ENCODE data around the gene TTC16.

Gene TTC16, protein sequence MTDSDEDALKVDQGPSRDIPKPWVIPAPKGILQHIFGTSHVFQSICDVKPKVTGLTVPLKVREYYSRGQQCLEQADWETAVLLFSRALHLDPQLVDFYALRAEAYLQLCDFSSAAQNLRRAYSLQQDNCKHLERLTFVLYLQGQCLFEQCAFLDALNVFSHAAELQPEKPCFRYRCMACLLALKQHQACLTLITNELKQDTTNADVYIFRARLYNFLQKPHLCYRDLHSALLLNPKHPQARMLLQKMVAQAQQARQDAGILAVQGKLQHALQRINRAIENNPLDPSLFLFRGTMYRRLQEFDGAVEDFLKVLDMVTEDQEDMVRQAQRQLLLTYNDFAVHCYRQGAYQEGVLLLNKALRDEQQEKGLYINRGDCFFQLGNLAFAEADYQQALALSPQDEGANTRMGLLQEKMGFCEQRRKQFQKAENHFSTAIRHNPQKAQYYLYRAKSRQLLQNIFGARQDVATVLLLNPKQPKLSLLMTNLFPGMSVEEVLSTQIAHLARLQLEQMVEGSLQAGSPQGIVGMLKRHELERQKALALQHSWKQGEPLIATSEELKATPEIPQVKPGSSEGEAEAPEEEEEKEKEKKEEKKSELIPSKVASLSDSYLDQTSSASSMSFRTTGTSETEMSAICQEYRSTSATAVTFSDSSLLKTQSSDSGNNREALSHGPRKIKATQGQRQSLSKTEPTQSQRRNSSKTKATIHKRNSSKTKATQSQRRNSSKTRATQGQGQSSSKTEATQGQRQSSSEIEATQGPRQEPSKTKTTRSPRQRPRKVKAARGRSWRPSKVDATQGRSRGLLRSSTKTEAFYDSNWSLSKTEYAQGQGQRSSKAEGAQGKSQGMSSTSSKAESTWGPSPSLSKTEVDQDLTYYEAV

DNA sequence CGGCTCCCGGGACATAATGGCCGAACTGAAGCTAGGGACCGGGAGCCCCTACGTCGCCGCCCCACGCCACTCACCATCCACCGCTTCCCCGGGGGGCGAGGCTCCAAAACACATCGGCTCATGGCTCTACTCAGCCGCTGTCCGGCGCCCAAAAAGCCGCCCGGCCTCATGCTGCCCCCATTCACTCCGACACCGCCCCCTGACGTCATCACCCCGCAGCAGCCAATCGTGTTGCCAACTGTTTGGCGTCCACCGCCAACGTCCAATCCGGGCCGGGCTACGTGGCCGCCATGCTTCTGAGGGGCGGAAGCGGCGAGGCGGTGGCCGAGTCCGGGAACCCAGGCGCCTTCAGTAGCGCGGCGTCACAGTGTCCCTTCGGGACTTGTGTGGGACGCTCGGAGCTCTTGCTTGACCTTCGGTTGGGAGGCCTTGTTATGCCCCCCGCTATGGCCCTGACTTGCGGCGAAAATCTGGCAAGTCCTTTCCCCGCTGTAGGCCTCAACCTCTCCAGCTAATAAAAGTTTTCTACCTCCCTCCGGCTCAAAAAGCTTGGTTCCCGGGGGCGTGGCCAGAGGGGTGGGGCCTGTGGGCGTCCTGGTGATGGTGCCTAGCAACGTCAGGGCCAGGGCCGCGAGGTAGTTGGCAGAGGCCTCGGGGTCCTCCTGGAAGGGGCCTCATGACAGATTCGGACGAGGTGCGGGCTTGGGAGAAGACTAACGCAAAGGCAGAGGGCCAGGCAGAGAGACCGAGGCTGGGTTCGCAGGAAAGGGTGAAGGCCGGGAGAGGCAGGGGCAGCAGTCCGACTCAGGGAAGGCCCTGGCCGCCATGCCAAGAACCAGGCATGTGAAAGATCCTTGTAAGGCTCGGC, at the start of gene TTC16, which contains the start of gene PTRH1:
Gene TTC16 (plus strand): TSS at position 610 of the 868 bp plus-strand sequence. CDS start 67 bp downstream, at position 677.
Gene PTRH1 (minus strand): TSS at position 194 of the 868 bp plus-strand sequence. CDS start 24 bp downstream, at position 170.
- peak; percentile 94 to 98 for DNase-seq

DNA sequence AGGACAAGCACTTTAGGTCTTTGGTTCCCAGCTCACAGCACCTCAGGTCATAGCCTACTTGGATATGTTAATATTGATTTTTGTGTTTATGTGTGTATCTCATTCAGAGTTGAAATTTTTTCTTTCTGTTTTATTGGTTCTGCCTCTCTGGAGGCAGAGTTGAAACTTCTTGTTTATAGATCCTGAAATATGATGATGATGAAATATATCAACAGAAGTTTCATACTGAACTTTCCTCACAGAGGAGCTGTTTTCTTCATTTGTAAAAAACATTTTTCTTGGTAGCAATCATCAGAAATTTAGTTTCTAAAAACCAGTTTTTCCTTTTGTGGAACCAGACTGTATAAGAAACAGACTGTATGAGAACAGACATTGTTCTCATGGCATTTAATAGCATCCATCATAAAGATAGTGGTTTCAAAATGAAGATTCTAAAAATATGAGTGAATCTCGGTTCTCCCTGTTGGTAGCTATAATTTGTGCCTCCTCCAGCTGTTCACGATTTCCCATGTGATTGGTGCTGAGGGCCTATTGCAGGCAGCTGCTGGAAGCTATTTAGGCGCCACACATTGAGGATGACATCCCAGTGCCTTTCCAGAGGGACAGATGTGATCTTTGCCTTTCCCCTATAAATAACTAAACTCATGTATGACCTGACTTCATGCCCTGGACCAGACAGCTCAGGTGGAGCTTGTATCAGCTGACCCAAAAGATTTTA, 48.6 kb upstream of the TTC16 start:
- DNase-seq: no peak

DNA sequence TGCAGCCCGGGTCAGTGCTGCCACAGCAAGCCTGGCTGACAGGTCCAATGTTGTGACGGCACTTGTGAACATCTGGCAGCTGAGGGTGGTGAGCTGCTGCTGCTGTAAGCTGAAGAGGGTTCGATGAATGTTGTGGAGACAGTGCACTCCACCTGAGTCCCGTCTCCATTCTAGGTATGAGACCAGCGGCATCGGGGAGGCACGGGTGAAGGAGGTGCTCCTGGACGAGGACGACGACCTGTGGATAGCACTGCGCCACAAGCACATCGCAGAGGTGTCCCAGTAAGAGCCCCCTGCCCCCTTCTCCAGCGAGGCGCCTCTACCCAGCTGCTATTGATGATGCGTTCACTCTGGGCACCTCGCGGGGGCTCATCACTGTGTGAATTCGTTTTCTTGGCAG, 48.0 kb upstream of the TTC16 start:
- DNase-seq: no peak

DNA sequence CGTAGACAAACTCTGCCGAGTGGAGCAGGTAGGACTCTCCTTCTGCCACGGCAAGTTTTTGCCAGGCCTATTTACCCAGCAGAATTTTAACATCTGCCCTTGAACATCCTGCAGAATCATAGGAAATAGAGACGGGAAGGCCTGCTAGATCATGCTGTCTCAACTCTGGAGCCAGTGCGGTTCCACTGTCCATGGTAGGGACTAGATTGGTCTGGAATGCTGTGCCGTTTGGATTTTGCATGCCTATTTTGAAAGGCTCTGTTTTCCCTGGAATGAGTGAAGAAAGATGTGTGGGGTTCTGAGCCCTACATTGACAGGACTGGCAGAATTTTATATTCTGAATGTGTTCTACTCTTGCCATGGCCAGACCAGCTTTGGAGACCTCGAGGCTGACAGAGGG, 42.6 kb upstream of the TTC16 start:
- no peak for DNase-seq

DNA sequence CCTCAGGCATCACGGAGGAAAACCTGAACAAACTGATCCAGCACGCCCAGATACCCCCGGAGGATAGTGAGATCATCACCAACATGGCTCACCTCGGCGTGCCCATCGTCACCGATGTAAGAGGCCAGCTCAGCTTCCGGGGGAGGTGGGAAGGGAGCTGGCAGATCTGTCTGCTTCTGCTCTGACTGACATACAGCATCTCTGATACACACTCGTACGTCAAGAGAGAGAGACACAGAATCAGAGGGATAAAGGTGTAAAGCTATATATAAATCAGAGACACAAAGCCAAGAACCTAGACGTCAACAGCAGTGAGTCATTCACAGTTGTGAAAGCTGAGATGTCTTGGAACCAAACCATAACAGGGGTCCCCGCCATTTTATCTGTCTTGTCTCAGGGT, 39.2 kb upstream of the TTC16 start:
- no peak for DNase-seq

DNA sequence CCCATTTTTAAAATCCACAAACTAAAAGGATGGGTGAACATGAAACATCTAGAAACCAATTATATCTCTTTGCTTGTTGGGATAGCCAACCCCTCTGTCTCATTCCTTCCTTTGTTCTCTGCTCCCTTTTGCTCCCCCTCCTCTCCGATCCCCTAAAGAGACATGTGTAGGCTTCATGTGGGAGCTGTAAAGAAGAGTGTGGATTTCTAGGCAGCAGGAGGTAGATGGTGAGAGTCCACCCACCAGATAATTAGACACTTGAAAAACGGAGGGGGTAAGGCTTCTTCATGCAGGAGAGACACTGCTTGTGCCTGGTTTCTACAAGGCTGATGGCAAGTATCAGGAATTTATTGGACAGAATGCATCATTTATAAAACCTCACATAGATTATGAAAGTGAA, 36.4 kb upstream of the TTC16 start:
- no peak for DNase-seq

DNA sequence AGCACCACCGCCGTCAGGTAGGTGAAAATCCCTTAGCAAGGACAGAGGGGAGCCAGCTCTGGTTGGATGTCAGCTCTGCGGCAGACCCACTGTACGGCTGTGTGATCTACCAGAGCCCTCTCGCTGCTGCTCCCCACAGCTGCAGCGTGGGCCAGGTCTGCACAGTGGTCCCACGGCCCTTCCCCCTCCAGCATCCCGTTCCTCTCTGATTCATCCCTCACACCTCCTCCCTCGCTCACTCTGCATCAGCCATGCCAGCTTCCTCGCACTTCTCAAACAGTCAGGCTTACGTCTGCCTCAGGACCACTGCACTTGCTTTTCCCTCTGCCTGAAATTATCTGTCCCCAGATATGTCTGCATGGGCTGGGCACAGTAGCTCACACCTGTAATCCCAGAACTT, 35.7 kb upstream of the TTC16 start:
- DNase-seq: no peak

DNA sequence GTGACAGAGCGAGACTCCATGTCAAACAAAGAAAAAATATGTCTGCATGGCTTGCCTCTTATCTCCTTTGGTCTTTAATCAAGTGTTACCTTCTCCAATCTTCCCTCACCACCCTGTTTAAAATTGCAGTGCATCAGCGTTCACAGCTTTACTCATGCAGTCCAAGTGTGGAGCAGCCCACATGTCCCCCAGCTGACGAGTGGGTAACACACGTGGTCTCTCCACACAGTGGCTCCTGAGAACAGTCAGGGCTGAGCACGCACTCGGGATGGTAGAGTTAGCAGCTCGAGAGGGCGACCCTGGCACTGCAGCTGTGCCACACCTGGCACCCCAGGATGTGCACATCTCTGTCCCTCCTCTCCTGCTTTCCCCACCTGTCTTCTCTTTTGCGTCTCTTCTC, 35.0 kb upstream of the TTC16 start:
- no peak for DNase-seq

DNA sequence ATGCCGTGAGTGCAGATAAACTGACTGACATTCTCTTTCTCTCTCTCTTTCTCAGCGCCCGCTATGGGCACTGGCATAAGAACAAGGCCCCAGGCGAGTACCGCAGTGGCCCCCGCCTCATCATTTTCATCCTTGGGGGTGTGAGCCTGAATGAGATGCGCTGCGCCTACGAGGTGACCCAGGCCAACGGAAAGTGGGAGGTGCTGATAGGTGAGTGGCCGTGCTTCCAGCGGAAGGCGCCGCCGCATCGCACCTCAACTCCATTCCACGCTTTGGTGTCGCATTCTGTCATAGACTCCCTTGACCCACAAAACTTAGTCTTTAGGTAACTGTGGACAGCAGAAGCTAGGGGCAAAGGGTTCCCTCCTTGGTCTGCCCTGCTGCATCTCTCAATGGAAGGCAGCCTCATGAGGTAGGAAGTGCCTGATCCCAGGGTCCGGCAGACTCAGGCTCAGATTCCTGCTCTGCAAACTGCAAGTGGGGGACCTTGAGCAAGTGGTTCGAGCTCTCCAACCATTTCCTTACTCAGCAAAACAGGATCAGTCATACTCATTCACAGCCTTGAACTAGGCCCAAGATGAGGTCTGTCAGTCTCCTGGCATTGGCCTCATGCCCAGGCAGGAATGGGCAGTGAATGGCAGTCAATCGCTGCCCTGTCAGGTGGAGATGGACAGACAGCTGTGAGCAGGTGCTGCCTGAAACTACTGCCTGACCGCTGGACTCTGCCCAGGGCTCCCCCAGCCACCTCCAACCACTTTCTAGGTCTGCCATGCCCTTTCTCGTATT, 33.3 kb upstream of the TTC16 start:
- DNase-seq: no peak

DNA sequence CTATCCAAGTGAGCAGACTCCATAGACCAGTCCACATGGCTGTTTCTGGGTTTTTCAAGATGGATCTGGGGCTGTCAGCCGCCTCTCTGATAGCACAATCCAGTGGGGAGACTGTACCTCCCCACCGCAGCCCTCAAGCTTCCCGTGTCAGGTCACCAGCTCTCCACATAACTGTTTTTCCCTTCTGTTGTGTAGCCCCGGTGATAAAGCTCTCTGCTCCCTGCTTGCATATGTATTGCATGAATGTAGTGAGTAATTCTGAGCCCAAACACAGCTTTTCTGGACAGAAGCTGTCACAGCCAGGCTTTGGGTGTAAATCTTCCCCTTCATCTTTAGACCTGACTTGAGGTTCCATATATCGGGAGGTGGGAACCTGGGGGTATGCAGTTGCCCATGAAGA, 32.2 kb upstream of the TTC16 start:
- DNase-seq: no peak

DNA sequence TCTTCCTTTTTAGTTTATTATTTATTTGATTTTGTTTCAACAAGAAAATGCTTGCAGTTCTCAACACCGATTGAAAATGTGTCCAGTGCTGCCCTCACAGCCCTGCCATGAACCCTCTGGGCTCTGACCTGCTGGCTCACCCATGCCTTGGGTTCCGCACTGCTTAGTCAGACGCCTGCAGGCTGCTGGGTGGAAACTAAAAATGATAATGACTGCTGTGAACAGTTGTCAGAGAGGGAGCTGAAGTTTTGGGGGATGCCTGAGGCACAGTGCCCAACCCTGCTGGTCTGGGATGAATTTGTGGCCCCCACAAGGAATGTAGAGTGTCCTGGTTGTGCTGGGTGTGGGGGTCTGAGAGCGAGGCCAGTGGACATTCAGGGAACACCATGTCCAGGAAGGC, 31.3 kb upstream of the TTC16 start:
- DNase-seq: no peak

DNA sequence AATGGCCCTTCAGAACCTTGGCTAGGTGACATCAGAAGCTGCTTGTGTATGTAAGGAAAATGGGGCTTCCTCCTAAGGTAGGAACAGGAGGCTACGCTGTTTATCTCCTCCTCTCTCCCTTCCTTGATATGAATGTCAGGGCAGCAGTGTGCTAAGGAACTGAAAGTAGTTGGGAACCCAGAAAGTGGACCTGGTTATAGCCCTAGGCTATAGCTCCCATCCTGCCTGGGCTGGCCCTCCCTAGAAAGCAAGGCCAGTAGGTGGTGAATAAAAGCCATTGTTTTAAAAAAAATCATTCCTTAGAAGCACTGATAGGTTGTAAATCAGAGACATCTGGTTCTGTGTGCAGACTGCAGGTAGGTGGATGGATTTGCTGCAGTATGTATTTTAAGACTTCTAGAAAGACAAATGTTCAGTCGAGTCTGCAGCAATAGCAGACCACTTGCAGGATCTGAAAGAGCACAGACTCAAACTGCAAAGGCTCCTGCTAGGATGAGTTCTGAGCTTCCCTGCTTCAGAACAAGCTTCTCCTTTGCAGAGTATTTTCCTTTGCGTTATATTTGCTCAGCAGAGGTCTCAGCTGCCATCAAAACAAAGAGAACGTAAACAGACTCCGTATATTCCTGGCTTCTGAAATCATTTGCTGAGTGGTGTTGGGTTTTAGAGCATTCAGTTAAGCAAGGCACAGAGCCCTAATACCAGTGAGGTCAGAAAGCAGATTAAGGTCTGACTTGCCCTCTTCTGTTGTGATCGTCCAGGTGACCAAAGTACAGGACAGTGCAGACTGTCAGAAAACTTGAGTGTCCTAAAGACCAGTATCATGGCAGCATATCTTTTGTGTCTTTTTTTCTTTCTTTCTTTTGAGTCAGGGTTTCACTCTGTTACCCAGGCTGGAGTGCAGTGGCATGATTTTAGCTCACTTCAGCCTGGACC, 29.2 kb upstream of the TTC16 start:
- DNase-seq: no peak

DNA sequence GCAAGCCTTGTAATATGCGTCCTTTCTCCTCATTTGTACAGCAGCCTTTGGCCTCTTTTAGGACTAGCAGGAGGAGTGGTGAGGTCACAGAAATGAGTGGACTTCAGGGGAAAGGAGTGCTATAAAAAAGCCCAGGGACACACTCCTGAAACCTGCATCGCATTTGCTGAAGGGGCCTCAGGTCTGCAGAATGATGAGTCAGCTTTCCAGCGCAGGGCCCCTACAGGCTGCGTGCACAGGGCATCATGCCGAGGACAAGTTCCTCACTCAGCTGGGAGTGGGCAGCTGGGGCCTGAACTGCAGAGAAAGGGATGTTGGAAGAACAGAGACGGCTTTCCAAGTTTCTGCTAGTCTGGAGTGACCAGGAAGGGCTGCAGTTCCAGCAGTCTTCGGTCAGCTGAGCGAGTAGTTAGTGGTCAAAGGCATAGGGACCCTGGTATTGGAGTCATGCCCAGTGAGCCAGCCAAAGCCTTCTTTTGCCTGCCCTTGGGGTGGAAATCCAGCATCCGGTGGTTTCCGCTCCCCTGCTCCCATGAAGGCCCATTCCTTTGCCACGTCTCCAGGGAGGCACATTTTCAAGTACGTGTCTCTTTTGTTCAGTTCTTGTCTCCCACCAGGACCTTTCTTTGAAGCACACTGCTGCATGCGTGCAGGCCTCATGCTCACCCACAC, 26.4 kb upstream of the TTC16 start:
- no peak for DNase-seq

DNA sequence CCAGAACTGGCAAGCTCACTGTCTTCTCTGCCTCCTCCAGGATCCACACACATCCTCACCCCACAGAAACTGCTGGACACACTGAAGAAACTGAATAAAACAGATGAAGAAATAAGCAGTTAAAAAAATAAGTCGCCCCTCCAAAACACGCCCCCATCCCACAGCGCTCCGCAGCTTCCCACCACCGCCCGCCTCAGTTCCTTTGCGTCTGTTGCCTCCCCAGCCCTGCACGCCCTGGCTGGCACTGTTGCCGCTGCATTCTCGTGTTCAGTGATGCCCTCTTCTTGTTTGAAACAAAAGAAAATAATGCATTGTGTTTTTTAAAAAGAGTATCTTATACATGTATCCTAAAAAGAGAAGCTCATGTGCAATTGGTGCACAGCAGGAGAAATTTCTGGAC, 25.1 kb upstream of the TTC16 start:
- DNase-seq: no peak

DNA sequence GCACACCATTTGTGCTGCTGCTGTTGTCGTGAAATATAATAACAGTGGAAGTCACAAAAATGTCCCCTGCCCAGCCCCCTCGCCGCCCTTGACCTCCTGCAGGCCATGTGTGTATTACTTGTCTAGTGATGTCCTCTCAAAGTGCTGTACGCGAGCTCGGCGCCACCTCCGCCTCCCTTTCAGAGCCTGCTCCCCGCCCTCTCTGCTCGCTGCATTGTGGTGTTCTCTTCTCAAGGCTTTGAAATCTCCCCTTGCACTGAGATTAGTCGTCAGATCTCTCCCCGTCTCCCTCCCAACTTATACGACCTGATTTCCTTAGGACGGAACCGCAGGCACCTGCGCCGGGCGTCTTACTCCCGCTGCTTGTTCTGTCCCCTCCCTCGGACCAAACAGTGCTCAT, 23.8 kb upstream of the TTC16 start:
- no peak for DNase-seq

DNA sequence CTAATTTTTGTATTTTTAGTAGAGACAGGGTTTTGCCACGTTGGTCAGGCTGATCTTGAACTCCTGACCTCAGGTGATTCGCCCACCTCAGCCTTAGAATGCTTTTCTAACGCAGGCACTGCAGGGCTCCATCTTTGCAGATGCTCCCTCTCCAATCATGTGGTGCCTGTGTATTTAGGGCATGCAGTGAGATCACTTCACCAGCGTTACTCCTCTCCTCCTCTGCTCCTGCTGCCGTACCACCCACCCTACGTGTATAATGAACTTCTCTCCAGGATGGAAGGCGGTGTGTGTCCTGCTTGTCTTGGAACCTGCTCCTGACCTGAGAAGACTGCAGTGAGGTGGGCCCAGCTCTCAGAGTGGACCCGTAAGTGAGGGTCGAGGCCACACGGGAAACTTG, 22.7 kb upstream of the TTC16 start:
- no peak for DNase-seq

DNA sequence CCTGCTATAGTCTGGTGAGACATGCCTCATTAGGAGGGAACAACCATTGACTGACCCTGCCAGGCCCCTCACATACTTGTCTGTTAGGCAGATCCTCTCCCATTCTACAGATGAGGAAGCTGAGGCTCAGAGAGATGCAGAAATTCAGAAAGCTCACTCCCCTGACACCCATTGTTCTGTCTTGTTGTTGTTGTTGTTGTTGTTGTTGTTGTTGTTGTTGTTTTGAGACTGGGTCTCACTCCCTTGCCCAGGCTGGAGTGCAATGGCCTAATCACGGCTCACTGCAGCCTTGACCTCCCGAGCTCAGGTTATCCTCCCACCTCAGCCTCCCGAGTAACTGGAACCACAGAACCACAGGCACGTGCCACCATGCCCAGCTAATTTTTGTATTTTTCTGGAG, 22.2 kb upstream of the TTC16 start:
- DNase-seq: no peak

DNA sequence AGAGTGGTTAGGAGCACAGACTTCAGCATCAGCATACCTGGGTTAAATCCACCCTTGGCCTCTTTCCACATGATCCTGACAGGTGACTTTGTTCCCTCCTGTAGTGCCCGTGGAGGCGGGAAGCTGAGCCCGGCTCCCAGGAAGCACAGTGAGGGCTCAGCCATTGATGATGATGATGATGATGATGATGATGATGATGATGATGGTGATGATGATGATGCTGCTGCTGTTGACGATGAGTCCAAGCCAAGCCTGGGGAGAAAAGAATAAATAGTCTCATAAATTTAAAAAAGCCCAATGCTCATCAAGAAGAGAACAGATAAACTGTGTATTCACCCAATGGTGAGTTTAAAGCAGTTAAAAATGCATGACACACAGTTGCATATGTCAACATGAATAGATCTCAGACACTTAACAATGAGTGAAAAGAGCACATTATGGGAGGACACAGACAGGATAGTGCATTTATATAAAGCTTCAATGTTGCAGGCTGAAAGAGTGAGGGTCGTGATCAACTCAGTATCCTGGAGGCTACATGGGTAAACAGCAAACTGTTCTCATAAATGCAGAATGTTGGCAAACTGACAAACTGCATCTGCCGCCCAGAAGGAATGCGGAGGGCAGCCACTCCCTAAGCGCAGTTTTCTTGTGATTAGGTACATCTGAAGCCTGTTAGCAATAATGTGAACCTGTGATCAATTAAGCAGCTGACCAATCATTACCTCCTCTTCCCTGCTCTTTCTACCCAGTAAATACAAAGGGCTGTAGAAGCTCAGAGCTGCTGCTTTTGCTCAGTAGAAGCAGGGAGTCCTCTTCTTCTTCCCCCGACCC, 20.8 kb upstream of the TTC16 start:
- DNase-seq: no peak

DNA sequence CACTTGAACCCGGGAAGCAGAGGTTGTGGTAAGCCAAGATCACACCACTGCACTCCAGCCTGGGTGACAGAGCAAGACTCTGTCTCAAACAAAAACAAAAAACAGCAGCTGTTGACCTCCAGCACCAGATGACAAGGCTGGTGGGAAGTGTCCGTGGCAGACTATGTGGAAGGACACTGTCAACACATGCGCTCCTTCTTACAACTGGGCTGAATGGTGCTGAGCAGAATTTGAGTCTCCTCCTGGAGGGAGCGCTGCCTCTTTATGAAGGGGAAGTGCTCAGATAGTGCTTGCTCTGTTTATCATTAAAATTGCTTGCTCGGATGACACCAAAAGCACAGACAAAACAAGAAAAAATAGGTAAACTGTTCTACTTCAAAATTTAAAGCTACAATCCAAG, 18.3 kb upstream of the TTC16 start:
- no peak for DNase-seq
